Measurements from ENCODE around the gene CDK4. TPM values are rescaled to one million over a fixed set of nuclear protein-coding genes. Genes with fewer than 3 reads are reported as not detected.
A peak's percentile ranks its signal among the peaks of the same experiment; 100 is the strongest.

CDK4 gene
- total and polyA plus RNA-seq, 2 of the 13 experiments (the other 11 are each of a cell fraction or from before 2014, with no cell fraction given), result 191 to 209 TPM

DNA sequence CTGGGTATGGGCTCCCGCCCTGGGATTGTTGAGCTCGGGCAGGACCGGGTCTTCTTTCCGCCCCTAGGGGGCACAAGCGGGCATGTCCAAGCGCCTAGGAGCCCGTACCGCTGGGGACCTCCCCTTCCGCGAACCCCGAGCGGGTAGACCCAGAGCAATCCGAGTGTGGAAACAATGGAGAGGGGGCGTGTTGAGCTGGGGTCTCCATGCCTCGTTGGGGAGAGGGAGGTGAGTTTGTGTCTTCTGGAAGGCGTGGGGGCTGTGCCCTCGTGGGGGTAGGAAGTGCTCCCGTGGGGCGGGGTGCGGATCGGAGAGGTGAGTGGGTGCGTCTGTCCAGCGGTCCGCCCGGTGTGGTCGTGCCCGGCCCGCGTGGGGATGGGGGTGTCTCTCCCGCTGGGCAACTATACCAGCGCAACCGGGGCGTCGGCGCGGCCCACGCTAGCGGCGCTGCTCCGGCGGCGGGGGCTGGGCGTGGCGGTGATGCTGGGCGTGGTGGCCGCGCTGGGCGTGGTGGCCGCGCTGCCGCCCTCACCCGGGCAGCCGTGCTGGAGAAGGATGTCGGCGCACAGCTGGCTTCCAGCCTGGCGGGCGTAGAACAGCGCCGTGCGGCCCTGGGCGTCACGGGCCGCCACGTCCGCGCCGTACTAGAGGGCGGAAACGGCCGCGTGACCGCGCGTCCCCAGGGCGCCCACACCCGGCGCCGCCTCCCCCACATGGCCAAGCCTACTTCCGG lies 25.8 kb downstream of the CDK4 start (continued):
- TF ChIP-seq, protein P1, sequence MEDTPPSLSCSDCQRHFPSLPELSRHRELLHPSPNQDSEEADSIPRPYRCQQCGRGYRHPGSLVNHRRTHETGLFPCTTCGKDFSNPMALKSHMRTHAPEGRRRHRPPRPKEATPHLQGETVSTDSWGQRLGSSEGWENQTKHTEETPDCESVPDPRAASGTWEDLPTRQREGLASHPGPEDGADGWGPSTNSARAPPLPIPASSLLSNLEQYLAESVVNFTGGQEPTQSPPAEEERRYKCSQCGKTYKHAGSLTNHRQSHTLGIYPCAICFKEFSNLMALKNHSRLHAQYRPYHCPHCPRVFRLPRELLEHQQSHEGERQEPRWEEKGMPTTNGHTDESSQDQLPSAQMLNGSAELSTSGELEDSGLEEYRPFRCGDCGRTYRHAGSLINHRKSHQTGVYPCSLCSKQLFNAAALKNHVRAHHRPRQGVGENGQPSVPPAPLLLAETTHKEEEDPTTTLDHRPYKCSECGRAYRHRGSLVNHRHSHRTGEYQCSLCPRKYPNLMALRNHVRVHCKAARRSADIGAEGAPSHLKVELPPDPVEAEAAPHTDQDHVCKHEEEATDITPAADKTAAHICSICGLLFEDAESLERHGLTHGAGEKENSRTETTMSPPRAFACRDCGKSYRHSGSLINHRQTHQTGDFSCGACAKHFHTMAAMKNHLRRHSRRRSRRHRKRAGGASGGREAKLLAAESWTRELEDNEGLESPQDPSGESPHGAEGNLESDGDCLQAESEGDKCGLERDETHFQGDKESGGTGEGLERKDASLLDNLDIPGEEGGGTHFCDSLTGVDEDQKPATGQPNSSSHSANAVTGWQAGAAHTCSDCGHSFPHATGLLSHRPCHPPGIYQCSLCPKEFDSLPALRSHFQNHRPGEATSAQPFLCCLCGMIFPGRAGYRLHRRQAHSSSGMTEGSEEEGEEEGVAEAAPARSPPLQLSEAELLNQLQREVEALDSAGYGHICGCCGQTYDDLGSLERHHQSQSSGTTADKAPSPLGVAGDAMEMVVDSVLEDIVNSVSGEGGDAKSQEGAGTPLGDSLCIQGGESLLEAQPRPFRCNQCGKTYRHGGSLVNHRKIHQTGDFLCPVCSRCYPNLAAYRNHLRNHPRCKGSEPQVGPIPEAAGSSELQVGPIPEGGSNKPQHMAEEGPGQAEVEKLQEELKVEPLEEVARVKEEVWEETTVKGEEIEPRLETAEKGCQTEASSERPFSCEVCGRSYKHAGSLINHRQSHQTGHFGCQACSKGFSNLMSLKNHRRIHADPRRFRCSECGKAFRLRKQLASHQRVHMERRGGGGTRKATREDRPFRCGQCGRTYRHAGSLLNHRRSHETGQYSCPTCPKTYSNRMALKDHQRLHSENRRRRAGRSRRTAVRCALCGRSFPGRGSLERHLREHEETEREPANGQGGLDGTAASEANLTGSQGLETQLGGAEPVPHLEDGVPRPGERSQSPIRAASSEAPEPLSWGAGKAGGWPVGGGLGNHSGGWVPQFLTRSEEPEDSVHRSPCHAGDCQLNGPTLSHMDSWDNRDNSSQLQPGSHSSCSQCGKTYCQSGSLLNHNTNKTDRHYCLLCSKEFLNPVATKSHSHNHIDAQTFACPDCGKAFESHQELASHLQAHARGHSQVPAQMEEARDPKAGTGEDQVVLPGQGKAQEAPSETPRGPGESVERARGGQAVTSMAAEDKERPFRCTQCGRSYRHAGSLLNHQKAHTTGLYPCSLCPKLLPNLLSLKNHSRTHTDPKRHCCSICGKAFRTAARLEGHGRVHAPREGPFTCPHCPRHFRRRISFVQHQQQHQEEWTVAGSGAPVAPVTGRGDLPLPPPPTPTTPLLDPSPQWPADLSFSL (CRISPR knock-in tag; IDR thresholded peaks at IDR 0.05), result no peak
- TF ChIP-seq FOXA1 (IDR thresholded peaks at IDR 0.05) (no peak), FOXA1 (CRISPR knock-in tag; IDR thresholded peaks at IDR 0.05) (no peak), ZNF337 (CRISPR knock-in tag; IDR thresholded peaks at IDR 0.05; ENCODE audit: borderline replicate concordance, low read depth) (no peak), ZNF329 (CRISPR knock-in tag; IDR thresholded peaks at IDR 0.05; ENCODE audit: low read depth) (no peak), SMC3 (IDR thresholded peaks at IDR 0.05; ENCODE audit: low read length) (0 out of 2 replicates have a peak, but pooled peaks have one; percentile 20), SP4 (CRISPR knock-in tag; IDR thresholded peaks at IDR 0.05) (peak; percentile 58; the same call in 1 of the 2 replicates), ONECUT2 (CRISPR knock-in tag; IDR thresholded peaks at IDR 0.05) (no peak), PTBP1 (IDR thresholded peaks at IDR 0.05; ENCODE audit: low read depth, low read length, poor library complexity, severe bottlenecking) (no peak), ZNF670 (CRISPR knock-in tag; IDR thresholded peaks at IDR 0.05; ENCODE audit: borderline replicate concordance) (no peak), ZNF768 (CRISPR knock-in tag; IDR thresholded peaks at IDR 0.05) (no peak; the same call in 1 of the 2 replicates)
- TF ChIP-seq, protein P2, sequence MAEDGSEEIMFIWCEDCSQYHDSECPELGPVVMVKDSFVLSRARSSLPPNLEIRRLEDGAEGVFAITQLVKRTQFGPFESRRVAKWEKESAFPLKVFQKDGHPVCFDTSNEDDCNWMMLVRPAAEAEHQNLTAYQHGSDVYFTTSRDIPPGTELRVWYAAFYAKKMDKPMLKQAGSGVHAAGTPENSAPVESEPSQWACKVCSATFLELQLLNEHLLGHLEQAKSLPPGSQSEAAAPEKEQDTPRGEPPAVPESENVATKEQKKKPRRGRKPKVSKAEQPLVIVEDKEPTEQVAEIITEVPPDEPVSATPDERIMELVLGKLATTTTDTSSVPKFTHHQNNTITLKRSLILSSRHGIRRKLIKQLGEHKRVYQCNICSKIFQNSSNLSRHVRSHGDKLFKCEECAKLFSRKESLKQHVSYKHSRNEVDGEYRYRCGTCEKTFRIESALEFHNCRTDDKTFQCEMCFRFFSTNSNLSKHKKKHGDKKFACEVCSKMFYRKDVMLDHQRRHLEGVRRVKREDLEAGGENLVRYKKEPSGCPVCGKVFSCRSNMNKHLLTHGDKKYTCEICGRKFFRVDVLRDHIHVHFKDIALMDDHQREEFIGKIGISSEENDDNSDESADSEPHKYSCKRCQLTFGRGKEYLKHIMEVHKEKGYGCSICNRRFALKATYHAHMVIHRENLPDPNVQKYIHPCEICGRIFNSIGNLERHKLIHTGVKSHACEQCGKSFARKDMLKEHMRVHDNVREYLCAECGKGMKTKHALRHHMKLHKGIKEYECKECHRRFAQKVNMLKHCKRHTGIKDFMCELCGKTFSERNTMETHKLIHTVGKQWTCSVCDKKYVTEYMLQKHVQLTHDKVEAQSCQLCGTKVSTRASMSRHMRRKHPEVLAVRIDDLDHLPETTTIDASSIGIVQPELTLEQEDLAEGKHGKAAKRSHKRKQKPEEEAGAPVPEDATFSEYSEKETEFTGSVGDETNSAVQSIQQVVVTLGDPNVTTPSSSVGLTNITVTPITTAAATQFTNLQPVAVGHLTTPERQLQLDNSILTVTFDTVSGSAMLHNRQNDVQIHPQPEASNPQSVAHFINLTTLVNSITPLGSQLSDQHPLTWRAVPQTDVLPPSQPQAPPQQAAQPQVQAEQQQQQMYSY (CRISPR knock-in tag; IDR thresholded peaks at IDR 0.05), result 0 out of 2 replicates have a peak, but pooled peaks have one; percentile 38
- TF ChIP-seq, protein P3, sequence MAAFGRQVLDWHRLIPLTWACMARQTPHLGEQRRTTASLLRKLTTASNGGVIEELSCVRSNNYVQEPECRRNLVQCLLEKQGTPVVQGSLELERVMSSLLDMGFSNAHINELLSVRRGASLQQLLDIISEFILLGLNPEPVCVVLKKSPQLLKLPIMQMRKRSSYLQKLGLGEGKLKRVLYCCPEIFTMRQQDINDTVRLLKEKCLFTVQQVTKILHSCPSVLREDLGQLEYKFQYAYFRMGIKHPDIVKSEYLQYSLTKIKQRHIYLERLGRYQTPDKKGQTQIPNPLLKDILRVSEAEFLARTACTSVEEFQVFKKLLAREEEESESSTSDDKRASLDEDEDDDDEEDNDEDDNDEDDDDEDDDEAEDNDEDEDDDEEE (CRISPR knock-in tag; IDR thresholded peaks at IDR 0.05), result 0 out of 2 replicates have a peak, but pooled peaks have one; percentile 6
- TF ChIP-seq, protein P4, sequence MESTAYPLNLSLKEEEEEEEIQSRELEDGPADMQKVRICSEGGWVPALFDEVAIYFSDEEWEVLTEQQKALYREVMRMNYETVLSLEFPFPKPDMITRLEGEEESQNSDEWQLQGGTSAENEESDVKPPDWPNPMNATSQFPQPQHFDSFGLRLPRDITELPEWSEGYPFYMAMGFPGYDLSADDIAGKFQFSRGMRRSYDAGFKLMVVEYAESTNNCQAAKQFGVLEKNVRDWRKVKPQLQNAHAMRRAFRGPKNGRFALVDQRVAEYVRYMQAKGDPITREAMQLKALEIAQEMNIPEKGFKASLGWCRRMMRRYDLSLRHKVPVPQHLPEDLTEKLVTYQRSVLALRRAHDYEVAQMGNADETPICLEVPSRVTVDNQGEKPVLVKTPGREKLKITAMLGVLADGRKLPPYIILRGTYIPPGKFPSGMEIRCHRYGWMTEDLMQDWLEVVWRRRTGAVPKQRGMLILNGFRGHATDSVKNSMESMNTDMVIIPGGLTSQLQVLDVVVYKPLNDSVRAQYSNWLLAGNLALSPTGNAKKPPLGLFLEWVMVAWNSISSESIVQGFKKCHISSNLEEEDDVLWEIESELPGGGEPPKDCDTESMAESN (CRISPR knock-in tag; conservative IDR thresholded peaks at IDR 0.05), result 0 out of 2 replicates have a peak, but pooled peaks have one; percentile 58
